Measurements from ENCODE around the gene RPS18.

GRCh38 chr6:33254591-33254990 lies 17.3 kb upstream of the RPS18 start:
- no peak for TF ChIP-seq CTCF (IDR thresholded peaks at IDR 0.05)
- TF ChIP-seq POLR2A (IDR thresholded peaks at IDR 0.05): no peak
